Ureter (tissue), 1 donor: ENCODE data around the gene GPR63. TPM values are rescaled to one million over a fixed set of nuclear protein-coding genes. Genes with fewer than 3 reads are reported as not detected.

Source experiments
- DNase-seq: peaks from one replicate; pipeline ENCODE4 v3.0.0-alpha.2; 2020; ENCODE audit warnings: low spot score
- total RNA-seq: library from RNA; stranded (reverse); gene quantifications from one replicate; pipeline ENCODE4 v1.2.4, GENCODE V29; 2023
- donor health status: DM: yes; HTN: yes; CAD: no.

GPR63 gene
- total RNA-seq, 1 donor from 2014 or later, result 1.4 TPM

GRCh38 chr6:96760153-96760687 lies 77.1 kb downstream of the GPR63 start:
- no peak for DNase-seq

GRCh38 chr6:96755096-96755495 lies 82.2 kb downstream of the GPR63 start:
- no peak for DNase-seq

- no peak for DNase-seq
Observed at GRCh38 chr6:96749891-96750290, 87.4 kb downstream of the GPR63 start.

Other genes with a start within 250 kb of the GPR63 start
- 36.5 TPM for gene NDUFAF4, start 60.4 kb upstream of the GPR63 start, total RNA-seq
- gene KLHL32, start 87.3 kb upstream of the GPR63 start, total RNA-seq, result 0.55 TPM